H1 (cell line): ENCODE results near the gene CCNK. TPM values are rescaled to one million over a fixed set of nuclear protein-coding genes. Genes with fewer than 3 reads are reported as not detected.

Experiments used
- CTCF ChIA-PET: fragments of 300-600 bp; sonication (Branson Sonifier 250); formaldehyde crosslinking; loops from one replicate; lab custom pipeline; 2021; ENCODE audit not compliant: partially characterized antibody; lab: Charles Lee
- POLR2A ChIA-PET: fragments of 300-600 bp; sonication (Branson Sonifier 250); formaldehyde crosslinking; loops from one replicate; lab custom pipeline; 2021; ENCODE audit warnings: inconsistent platforms; ENCODE audit not compliant: partially characterized antibody; lab: Charles Lee
- DNase-seq, 2 experiments: peaks; one replicate each; pipeline versions ENCODE4 v3.0.0 to v3.0.0-alpha.2; 2010 to 2022; ENCODE audit warnings: low spot score in 2 of 2, low read depth in 1 of 2, mixed read lengths in 1 of 2
- FAIRE-seq: peaks from 2 replicates; lab custom pipeline; 2011; peaks lifted over from hg19 to GRCh38; lab: Jason Lieb, UNC
- H2AFZ ChIP-seq: 2 replicates; pipeline ENCODE4 v1.8.1; 2012; ENCODE audit warnings: low read length, inconsistent platforms
- H2AK5ac ChIP-seq: 2 replicates; pipeline ENCODE4 v1.6.1; 2013; ENCODE audit warnings: low read depth, low read length
- H2BK120ac ChIP-seq: replicated peaks from 2 replicates; pipeline ENCODE3; 2013; ENCODE audit warnings: low read depth, low read length, inconsistent platforms
- H2BK12ac ChIP-seq: 2 replicates; pipeline ENCODE4 v1.6.1; 2013; ENCODE audit warnings: low read depth, low read length
- H2BK15ac ChIP-seq: 2 replicates; pipeline ENCODE4 v1.6.1; 2013; ENCODE audit warnings: low read length
- H2BK20ac ChIP-seq: 2 replicates; pipeline ENCODE4 v1.6.1; 2013; ENCODE audit warnings: low read length
- H2BK5ac ChIP-seq: 2 replicates; pipeline ENCODE4 v1.6.1; 2013; ENCODE audit warnings: low read depth, low read length
- H3K14ac ChIP-seq: 2 replicates; pipeline ENCODE4 v1.6.1; 2013; ENCODE audit warnings: inconsistent platforms; ENCODE audit not compliant: insufficient read length
- H3K18ac ChIP-seq: 2 replicates; pipeline ENCODE4 v1.6.1; 2013; ENCODE audit warnings: low read length; ENCODE audit errors: extremely low read depth
- H3K23ac ChIP-seq: 2 replicates; pipeline ENCODE4 v1.6.1; 2013; ENCODE audit warnings: inconsistent platforms; ENCODE audit not compliant: insufficient read length
- H3K23me2 ChIP-seq: 2 replicates; pipeline ENCODE4 v1.6.1; 2013; ENCODE audit warnings: low read depth, low read length
- H3K27ac ChIP-seq: 2 replicates; pipeline ENCODE4 v1.6.1; 2011; ENCODE audit warnings: low read depth, low read length, inconsistent platforms
- H3K27me3 ChIP-seq, 4 experiments: replicated peaks in 1 of 4; 1 replicate in 1 of 4; 2 replicates in 3 of 4; pipeline versions ENCODE4 v1.6.1 to v1.8.1; 2011 to 2013; ENCODE audit warnings: low read length in 3 of 4, mild to moderate bottlenecking in 3 of 4, inconsistent platforms in 2 of 4, mixed read lengths in 2 of 4, moderate library complexity in 1 of 4; ENCODE audit not compliant: control insufficient read depth in 3 of 4, insufficient read depth in 3 of 4; ENCODE audit errors: extremely low read depth in 1 of 4
- H3K36me3 ChIP-seq, 4 experiments: 2 replicates each; pipeline versions ENCODE4 v1.6.1 to v1.8.1; 2011 to 2013; ENCODE audit warnings: mild to moderate bottlenecking in 4 of 4, low read length in 3 of 4, moderate library complexity in 2 of 4, control low read depth in 1 of 4, inconsistent platforms in 1 of 4; ENCODE audit not compliant: insufficient read depth in 4 of 4, control insufficient read depth in 2 of 4
- H3K4ac ChIP-seq: replicated peaks from 2 replicates; pipeline ENCODE3; 2013; ENCODE audit warnings: low read length, low read depth, mixed read lengths, inconsistent platforms; ENCODE audit not compliant: insufficient read length
- H3K4me1 ChIP-seq, 4 experiments: replicated peaks in 1 of 4; 1 replicate in 1 of 4; 2 replicates in 3 of 4; pipeline versions ENCODE4 v1.6.1 to v1.8.1; 2011 to 2013; ENCODE audit warnings: low read length in 3 of 4, inconsistent platforms in 2 of 4, mixed read lengths in 1 of 4; ENCODE audit not compliant: insufficient read depth in 4 of 4, control insufficient read depth in 3 of 4
- H3K4me2 ChIP-seq, 2 experiments: 2 replicates each; pipeline versions ENCODE4 v1.6.1 to v1.8.1; 2011 to 2013; ENCODE audit warnings: low read depth in 2 of 2, low read length in 2 of 2, control low read depth in 1 of 2, inconsistent platforms in 1 of 2, mild to moderate bottlenecking in 1 of 2; ENCODE audit not compliant: insufficient read depth in 1 of 2
- H3K4me3 ChIP-seq, 4 experiments: fragments of 200-600, 300-600 bp in 1 of 4; sonication (generic), shearing (Covaris generic), sonication (Bioruptor Twin) in 1 of 4; 2 replicates each; pipeline versions ENCODE4 v1.5.1 to v1.8.1; 2011 to 2016; ENCODE audit warnings: low read length in 4 of 4, low read depth in 3 of 4, control low read depth in 2 of 4, inconsistent platforms in 2 of 4, mild to moderate bottlenecking in 2 of 4, mixed read lengths in 1 of 4, moderate library complexity in 1 of 4; ENCODE audit not compliant: insufficient read depth in 2 of 4; ENCODE audit errors: extremely low read depth in 1 of 4
- H3K56ac ChIP-seq: replicated peaks from 2 replicates; pipeline ENCODE3; 2013; ENCODE audit warnings: low read depth, mild to moderate bottlenecking, mixed read lengths, low read length, inconsistent platforms; ENCODE audit not compliant: insufficient read length
- H3K79me1 ChIP-seq: 2 replicates; pipeline ENCODE4 v1.6.1; 2013; ENCODE audit warnings: low read depth, low read length, control low read depth
- H3K79me2 ChIP-seq, 2 experiments: 2 replicates each; pipeline versions ENCODE4 v1.6.1 to v1.8.1; 2012 to 2013; ENCODE audit warnings: low read length in 2 of 2, mild to moderate bottlenecking in 2 of 2, inconsistent platforms in 1 of 2; ENCODE audit not compliant: insufficient read depth in 2 of 2, control insufficient read depth in 1 of 2
- H3K9ac ChIP-seq, 4 experiments: replicated peaks in 1 of 4; 1 replicate in 1 of 4; 2 replicates in 3 of 4; pipeline versions ENCODE4 v1.6.1 to v1.8.1; 2011 to 2013; ENCODE audit warnings: low read depth in 3 of 4, low read length in 3 of 4, control low read depth in 2 of 4, mild to moderate bottlenecking in 2 of 4, moderate library complexity in 2 of 4, inconsistent platforms in 1 of 4; ENCODE audit errors: extremely low read depth in 1 of 4
- H3K9me3 ChIP-seq, 2 experiments: 2 replicates each; pipeline versions ENCODE4 v1.6.1 to v1.8.1; 2012 to 2013; ENCODE audit warnings: mild to moderate bottlenecking in 2 of 2, moderate library complexity in 2 of 2, control low read depth in 1 of 2, inconsistent platforms in 1 of 2, low read depth in 1 of 2, low read length in 1 of 2, mixed read lengths in 1 of 2; ENCODE audit not compliant: insufficient read depth in 2 of 2
- H4K20me1 ChIP-seq, 2 experiments: replicated peaks in 1 of 2; 2 replicates each; pipeline versions ENCODE3 to v1.8.1; 2011 to 2013; ENCODE audit warnings: inconsistent platforms in 2 of 2, low read length in 2 of 2, mild to moderate bottlenecking in 1 of 2; ENCODE audit not compliant: insufficient read depth in 2 of 2, control insufficient read depth in 1 of 2
- H4K5ac ChIP-seq: 2 replicates; pipeline ENCODE4 v1.6.1; 2013; ENCODE audit warnings: low read length, low read depth, mixed read lengths, inconsistent platforms; ENCODE audit not compliant: insufficient read length
- H4K8ac ChIP-seq: 2 replicates; pipeline ENCODE4 v1.8.0; 2013; ENCODE audit warnings: mild to moderate bottlenecking, moderate library complexity, low read length, inconsistent platforms; ENCODE audit not compliant: insufficient read depth; ENCODE audit errors: extremely low read depth
- H4K91ac ChIP-seq: replicated peaks from 2 replicates; pipeline ENCODE3; 2013; ENCODE audit warnings: low read length, mixed read lengths, inconsistent platforms; ENCODE audit not compliant: insufficient read length
- ATF3 ChIP-seq: IDR thresholded peaks from 2 replicates; pipeline ENCODE4 v1.6.1; 2011; ENCODE audit warnings: low read depth, mild to moderate bottlenecking, low read length; ENCODE audit not compliant: insufficient read depth
- CTCF ChIP-seq, 3 experiments: IDR thresholded peaks; 1 replicate in 2 of 3; 2 replicates in 1 of 3; pipeline versions ENCODE4 v1.5.1 to v1.6.1; 2011; ENCODE audit warnings: low read length in 3 of 3, mild to moderate bottlenecking in 3 of 3, inconsistent platforms in 2 of 3, low read depth in 1 of 3, moderate library complexity in 1 of 3; ENCODE audit not compliant: insufficient read depth in 1 of 3; ENCODE audit errors: control extremely low read depth in 1 of 3
- RAD21 ChIP-seq, 2 experiments: IDR thresholded peaks in 1 of 2; conservative IDR thresholded peaks in 1 of 2; 2 replicates each; pipeline ENCODE4 v1.6.1; 2011; ENCODE audit warnings: low read depth in 2 of 2, low read length in 2 of 2, improper control_type of control experiment in 1 of 2, inconsistent platforms in 1 of 2, mild to moderate bottlenecking in 1 of 2, moderate library complexity in 1 of 2
- RBBP5 ChIP-seq: IDR thresholded peaks from 2 replicates; pipeline ENCODE4 v1.7.1; 2012; ENCODE audit warnings: low read depth, mild to moderate bottlenecking, inconsistent platforms, low read length, moderate library complexity, borderline replicate concordance
- SP1 ChIP-seq: IDR thresholded peaks from 2 replicates; pipeline ENCODE4 v1.6.1; 2011; ENCODE audit warnings: low read depth, low read length
- SUZ12 ChIP-seq: fragments of 200-600 bp; sonication (generic); IDR thresholded peaks from 2 replicates; pipeline ENCODE4 v1.6.1; 2012; ENCODE audit warnings: mild to moderate bottlenecking, inconsistent platforms, low read length, moderate library complexity, mixed read lengths
- WGBS, 2 experiments: shearing (Covaris generic) in 1 of 2; methylation state at CpG; one replicate each; pipeline versions ENCODE4 v1.1.6 to v1.1.7; 2013 to 2015; ENCODE audit warnings: low lambda C conversion rate in 2 of 2, mixed read lengths in 2 of 2, inconsistent platforms in 1 of 2, low coverage in 1 of 2, missing lambda C conversion rate in 1 of 2; ENCODE audit not compliant: insufficient replicate concordance in 2 of 2, insufficient coverage in 1 of 2, insufficient read length in 1 of 2; ENCODE audit errors: extremely low coverage in 1 of 2, missing lambda C conversion rate in 1 of 2; 5-methylcytosine and 5-hydroxymethylcytosine counted together
- polyA plus RNA-seq, 7 experiments: library from polyadenylated mRNA; depleted of rRNA in 3 of 7; stranded (reverse) in 5 of 7; unstranded in 2 of 7; fragments of >200 nt in 5 of 7; fragments of 200-250 nt in 2 of 7; gene quantifications; 1 replicate in 5 of 7; 2 replicates in 1 of 7; 4 replicates in 1 of 7; pipeline versions ENCODE4 v1.2.1 to v1.2.3, GENCODE V29; 2011 to 2013; ENCODE audit warnings: missing spikeins in 2 of 7, mixed read lengths in 2 of 7
- total RNA-seq: library from RNA; stranded (reverse); fragmentation: NEBNext Ultra II Directional; extraction: Animal tissue kit (Norgen Biotek cat#: 25700); gene quantifications from 2 replicates; pipeline ENCODE4 v1.2.1, GENCODE V29; 2021

CCNK gene
- total and polyA plus RNA-seq, 2 of the 8 experiments (the other 6 are each of a cell fraction or from before 2014, with no cell fraction given), result 10.7 to 82.7 TPM

- H2BK20ac ChIP-seq, result no peak overlapping the region
- no peak overlapping the region for H2BK120ac ChIP-seq
- no peak overlapping the region for H3K14ac ChIP-seq
- H2AFZ ChIP-seq, result no peak overlapping the region
- no peaks in the 10 kb centered on the region for H3K79me2 ChIP-seq
- no peaks in the 10 kb centered on the region; the same call in none of the 2 replicates for H3K79me1 ChIP-seq
- no peaks in the 10 kb centered on the region for H3K9me3 ChIP-seq
- no peak overlapping the region for H2AK5ac ChIP-seq
- ChIA-PET POLR2A (interaction anchor here (1.1 kb wide), 1 partner anchor 28 kb away, joined by 4 read pairs; the partner anchor contains the start of genes CCNK and SETD3), CTCF (interaction anchor here (1.1 to 1.8 kb wide), 3 partner anchors 15 to 119 kb away, joined by 3 to 5 read pairs (median 4); partner anchors contain the start of gene CCDC85C)
- DNase-seq (peak in 1 of 2 experiments; percentile 56), FAIRE-seq (no peak)
- H2BK5ac ChIP-seq, result peak overlapping the region; percentile 71; the same call in 1 of the 2 replicates
- peak overlapping the region; percentile 75; the same call in 1 of the 2 replicates for H2BK12ac ChIP-seq
- H3K56ac ChIP-seq, result no peak overlapping the region
- no peak overlapping the region for H4K91ac ChIP-seq
- 0 out of 2 replicates have a peak overlapping the region, but pooled peaks have one; percentile 18 for H2BK15ac ChIP-seq
- H4K8ac ChIP-seq, result peak overlapping the region; percentile 28; the same call in 1 of the 2 replicates
- H3K23ac ChIP-seq, result no peak overlapping the region
- no peak overlapping the region; a peak in 3 of 7 replicates for H3K9ac ChIP-seq
- H3K23me2 ChIP-seq, result no peaks in the 10 kb centered on the region
- H3K4ac ChIP-seq, result no peak overlapping the region
- 90% methylated on average over 23 of the region's 23 CpGs; no CpG with 5 or more reads in 1 of the 2 experiments for WGBS, 2 experiments
- TF ChIP-seq ATF3, result no peak
- TF ChIP-seq SUZ12, result no peak
- TF ChIP-seq CTCF (IDR thresholded peaks at IDR 0.05; ENCODE audit: control extremely low read depth in 1 of 3, insufficient read depth in 1 of 3, low read depth in 1 of 3, low read length in 3 of 3), result peak in 1 of 3 experiments; percentile 3; a peak in 1 of 4 replicates
- TF ChIP-seq RAD21 (IDR thresholded peaks at IDR 0.05 in 1 of 2, conservative IDR thresholded peaks at IDR 0.05 in 1 of 2; ENCODE audit: low read depth in 2 of 2, low read length in 2 of 2), result peak in 1 of 2 experiments; percentile 34; a peak in 2 of 4 replicates
- no peak for TF ChIP-seq SP1
- TF ChIP-seq RBBP5, result no peak
- H4K20me1 ChIP-seq, result peaks cover 2 to 7% of the 10 kb centered on the region in 2 experiments
- peaks cover 0 to 9% (median 3%) of the 10 kb centered on the region in 4 experiments; a peak in 3 of 7 replicates for H3K4me1 ChIP-seq
- H3K4me2 ChIP-seq, result no peak overlapping the region
- no peaks in the 10 kb centered on the region; a peak in 1 of 7 replicates for H3K27me3 ChIP-seq
- no peak overlapping the region for H3K27ac ChIP-seq
- H3K4me3 ChIP-seq, result no peak overlapping the region
- H3K18ac ChIP-seq, result no peak overlapping the region
- H3K36me3 ChIP-seq, result peaks cover 25 to 57% (median 36%) of the 10 kb centered on the region in 4 experiments
- H4K5ac ChIP-seq, result no peak overlapping the region
Observed at GRCh38 chr14:99508896-99509629, 27.9 kb downstream of the CCNK start.
